ENCODE measurements around the gene ATP1A1.

- TF ChIP-seq CTCF (IDR thresholded peaks at IDR 0.05) (no peak), POLR2A (IDR thresholded peaks at IDR 0.05) (no peak)
Measured at GRCh38 chr1:116415699-116416533, 42.9 kb downstream of the ATP1A1 start.

Measured in ovary (tissue), 3 donors.